ENCODE data around the gene VAV2.

DNA sequence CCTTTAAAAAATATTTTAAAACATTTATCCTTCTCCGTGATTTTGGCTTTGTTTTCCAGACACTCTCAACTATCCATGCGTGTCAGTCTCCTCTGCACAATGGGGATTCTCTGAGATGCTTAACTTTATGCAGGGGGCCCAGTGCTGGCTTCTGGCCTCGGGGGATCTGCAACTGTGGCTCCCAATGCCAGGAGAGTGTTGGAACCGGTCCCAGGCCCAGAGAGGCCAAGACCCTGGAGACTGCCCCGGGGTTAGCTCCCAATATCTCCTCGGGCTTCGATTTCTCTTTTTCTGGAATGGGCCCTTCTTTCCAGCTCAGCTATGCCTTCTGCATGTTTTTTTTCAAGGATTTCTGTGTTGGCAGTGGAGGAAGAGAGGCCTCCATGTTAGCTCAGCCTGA is 233.9 kb downstream of the VAV2 start:
- TF ChIP-seq POLR2A (IDR thresholded peaks at IDR 0.05) = no peak
- TF ChIP-seq EP300 (IDR thresholded peaks at IDR 0.05) = no peak

Measured in tibial nerve (tissue), 3 donors.